Measurements from ENCODE around the gene MDN1.

MDN1 gene

DNA sequence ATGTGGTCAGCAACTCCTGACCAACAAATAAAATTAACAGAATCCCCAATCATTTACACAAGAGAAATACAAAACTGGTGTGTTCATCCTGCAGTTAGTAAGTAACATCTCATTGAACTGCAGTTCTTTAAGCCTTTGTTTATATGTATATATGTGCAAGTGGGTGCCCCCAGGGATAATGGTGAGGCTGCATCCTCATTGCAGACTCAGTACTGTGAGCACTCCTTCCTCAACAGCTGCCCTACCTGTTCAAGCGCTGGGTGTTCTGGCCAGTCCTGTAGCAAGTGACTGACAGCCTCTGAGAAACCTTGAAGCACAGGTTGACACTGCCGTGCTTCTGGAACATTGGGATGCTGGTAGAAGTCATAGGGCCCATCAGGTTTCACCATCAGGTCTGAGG, 131.3 kb downstream of the MDN1 start:
- no peak for DNase-seq

DNA sequence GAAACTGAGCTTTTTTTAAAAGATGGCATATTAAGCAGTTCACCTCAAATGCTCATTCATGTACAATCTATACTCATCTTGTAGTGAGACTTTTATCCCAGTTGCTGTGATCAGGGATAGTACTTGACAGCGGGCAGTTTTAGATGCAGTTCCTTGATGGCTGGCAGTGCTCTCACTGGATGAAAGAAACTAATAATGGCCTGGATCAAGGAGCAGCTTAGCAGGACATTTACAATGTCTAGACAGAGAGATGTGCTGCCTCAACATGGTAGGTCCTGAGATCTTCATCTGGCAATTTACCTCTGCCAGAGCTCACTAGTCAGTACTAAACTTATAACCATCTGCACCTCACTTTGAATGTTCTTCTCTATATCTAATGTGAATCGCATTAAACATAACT, 134.3 kb downstream of the MDN1 start:
- DNase-seq: no peak

DNA sequence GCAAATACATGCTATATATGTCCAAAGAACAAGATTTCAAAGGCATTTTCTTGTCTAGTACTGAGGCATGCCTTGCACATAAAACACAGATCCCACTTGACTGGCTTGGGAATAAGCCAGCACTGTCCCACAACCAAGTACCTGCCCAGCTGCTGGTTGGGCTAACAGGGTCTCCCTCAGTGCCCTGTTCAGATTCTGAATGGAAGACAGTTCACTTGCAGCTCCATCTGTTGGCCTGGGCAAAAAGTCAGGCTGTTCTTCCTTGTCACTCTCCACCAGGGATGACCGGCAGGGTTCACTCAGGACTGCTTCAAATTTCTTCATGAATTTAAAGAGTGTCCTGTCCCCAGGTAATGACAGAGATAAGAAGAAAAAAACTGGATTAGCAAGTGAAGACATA, 136.6 kb downstream of the MDN1 start:
- no peak for DNase-seq

DNA sequence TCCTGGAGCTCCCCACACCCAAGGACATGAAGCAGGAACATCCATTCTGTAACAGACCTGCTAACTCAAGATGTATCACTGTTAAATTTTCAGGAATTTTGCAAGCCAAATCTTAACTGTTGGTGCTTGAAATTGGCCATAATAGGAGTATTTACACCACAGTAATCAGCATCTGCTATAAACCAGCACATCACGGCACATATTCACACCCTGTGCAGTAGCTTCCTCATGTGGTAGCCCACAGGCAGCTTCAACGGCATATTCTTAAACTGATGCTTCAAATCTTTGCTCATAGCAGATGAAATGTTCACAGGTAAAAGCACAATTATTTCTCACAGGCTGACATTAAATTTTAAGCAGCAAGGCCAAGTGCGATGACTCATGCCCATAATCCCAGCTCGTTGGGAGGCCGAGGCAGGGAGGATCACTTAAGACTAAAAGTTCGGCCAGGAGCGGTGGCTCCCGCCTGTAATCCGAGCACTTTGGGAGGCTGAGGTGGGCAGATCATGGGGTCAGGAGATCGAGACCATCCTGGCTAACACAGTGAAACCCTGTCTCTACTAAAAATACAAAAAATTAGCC, 137.5 kb downstream of the MDN1 start:
- DNase-seq: no peak

DNA sequence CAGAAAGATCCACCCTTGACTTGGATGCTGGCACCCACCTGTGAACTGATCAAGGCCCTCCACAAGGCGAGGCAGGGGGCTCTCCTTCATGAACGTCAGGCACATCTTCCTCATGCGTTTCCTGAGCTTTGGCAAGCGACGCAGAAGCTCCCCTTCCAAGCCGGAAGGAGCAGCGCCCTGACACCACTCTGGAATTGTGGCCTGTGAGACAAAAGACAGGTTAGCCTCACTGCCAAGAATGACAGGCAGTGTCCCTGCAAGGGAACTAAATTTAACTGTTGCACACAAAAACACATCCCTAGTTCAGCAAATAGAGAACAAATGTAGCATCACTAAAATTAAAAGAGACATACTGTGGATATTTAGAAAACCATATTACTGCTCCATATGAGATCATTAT, 139.0 kb downstream of the MDN1 start:
- DNase-seq: no peak

DNA sequence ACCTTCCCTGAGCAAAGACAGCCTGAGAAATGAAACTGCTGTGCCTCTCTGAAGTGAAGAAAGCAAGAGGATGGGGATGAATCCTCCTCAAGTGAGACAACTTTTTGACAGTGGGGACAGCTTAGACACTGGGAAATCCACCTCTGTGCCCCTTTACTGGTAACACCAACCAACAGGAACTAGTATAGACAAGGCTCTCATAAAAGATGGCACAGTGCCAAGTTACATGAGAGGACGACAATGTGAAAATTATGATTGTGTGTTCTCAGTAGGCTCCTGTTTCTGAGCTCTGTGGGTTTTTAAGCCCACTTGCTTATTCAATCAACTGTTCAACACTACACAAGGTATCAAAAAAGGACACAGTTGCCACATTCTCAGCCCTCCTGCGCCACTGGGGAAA, 139.4 kb downstream of the MDN1 start:
- no peak for DNase-seq

DNA sequence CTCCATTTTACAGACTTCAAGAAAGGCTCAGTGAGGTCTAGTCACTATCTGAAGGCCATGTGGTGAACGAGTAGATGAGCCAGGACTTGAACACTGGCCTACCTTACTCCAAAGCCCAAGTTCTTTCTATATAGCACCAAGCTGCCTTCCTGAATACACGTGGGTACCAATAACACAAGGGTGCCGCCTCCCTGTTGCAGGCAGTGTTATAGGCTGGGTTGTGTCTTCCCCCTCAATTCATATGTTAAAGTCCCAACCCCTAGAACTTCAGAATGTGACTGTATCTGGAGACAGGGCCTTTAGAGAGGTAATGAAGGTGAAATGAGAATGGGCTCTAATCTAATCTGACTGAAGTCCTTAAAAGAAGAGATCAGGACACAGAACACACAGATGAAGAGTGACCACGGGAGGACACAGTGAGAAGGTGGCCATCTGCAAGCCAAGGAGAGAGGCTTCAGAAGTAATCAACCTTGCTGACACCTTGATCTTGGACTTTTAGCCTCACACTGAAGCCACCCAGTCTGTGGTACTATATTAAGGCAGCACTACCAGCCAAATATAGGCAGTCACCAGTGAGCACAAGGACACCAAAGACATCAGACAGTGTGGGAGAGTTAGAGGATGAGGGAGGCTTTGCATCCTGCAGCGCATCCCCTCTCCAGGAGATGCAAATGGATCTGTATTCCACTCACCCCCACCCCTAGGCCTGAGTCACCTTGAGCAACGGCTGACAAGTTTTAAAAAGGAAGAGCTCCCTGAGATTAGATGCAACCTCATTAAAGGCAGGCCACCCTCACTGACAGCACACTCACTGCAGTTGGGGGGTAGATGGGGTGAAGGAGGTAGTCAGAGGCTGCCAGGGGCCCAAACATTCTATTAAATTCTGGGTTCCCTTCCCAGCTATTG, 140.1 kb downstream of the MDN1 start:
- no peak for DNase-seq

DNA sequence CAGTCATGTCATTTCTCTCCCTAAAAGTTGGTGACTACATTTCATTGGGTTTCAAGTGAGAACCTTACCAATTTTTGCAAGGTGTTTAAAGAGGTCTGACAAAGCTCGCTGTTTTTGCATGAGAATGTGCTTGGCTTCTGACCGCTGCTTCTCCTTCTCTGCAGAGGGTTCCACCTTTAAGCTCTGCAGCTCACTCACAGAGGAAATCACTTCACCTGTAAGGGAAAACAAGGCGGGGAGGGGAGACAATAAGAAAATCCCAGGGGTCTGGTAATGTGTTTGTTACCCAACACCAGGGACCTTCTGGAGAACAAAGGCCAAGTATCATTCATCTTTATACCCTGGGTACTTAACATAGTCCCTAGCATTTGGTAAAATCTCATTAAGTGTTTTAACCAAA, 141.1 kb downstream of the MDN1 start:
- no peak for DNase-seq

DNA sequence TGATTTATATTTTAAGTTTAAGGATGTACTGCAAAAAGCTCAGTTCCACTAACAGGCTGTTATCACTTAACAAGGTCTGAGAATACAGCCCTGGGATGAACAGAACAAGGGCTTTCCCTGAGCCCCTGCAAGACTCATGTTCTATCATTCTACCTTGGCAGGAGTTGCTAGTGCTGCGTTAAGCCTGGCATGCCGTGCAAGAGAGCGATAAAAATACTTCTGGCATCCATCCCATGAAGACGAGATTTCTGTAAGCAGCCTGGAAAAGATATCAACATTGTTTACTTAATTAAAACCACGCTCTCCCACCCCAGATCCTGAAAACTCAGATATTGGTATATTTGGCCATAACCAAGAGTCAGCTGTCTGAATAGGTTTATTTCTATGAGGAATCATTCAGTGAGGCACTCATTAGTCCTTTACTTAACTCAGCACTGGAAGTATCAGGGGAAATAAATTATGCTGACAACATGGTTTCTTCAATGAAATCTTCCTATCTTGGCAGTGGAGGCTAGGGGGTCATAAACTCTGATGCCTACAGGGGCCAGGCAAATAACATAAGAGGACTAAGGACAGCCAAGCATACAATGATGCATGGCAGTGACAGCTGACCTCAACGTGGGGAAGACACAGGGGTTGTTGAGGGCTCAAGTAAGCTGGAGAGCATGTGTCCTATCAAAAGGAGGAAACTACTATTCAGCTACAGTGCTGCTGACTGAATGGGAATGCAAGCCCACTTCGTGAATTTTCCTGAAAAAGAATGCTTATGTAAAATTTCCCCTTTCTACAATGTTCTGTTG, 143.4 kb downstream of the MDN1 start:
- no peak for DNase-seq

DNA sequence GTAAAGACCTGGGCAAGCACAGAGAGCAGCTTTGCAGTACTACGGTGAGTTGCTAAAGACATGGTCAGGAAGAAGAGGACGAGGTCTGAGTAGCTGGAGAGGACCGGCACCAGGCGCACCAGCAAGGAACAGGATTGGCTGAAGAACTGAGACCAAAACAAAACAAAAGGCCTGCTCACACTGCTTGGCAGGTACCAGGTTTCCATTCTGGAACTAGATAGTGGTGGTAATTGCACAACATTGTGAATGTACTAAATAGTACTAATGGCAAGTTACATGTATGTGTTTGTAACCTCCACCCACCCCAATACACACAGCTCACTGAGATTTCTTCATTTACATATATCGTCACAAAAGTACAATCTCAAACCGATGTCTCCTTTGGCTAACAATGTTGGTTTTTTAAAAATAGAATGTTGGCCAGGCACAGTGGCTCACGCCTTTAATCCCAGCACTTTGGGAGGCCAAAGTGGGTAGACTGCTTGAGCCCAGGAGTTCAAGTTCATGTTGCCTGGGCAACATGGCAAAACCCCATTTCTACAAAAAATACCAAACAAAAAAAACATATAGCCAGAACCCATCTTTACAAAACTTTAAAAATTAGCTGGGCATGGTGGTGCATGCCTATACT, 148.5 kb downstream of the MDN1 start:
- DNase-seq: no peak

DNA sequence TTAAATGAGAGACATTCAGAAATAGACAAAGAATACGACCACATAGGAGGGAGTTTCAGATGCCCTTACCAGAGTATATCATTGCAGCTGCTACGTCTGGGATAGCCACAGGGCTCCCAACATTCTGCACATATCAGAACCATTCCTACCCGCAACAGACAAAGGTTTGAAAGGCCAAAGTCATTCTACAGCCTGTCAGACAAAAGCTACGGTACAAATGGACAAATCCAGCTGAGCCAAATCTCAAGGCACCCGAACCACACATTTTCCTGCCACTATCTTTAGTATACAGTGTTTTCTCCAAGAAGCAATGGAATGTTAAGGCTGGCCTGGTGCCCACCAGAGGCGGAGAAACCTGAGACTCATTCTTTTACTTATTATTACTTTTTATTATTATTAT, 150.6 kb downstream of the MDN1 start:
- no peak for DNase-seq

DNA sequence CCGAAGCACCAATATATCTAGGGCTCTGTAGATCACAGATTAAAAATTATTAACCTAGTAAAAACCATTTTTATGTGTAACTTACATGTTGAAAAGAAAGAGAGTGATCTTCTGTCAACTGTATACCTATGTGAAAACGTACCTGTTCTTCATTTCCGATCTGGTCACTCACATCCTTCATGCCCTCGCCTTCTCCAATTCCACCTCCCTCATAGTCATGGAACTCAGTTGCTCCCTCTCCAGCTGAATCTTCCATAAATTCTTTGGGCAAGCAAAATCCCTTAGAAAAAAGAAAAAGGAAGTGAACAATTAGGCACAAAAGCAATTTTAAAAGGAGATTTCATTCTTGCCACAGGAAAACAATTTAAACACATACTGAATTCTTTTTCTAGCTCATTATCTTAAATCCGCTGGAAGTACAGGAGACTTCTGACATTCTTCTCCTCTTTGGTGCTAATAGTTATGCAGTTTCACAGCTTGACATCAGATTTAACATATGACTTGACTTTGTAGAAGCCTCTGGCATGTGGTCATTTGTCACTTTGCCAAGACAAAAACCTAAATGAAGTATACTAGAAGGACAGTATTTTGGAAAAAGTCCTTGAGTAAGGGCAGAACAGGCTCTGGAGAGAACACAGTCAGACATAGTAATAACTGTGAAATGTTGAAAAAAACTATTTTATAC, 151.6 kb downstream of the MDN1 start:
- no peak for DNase-seq

DNA sequence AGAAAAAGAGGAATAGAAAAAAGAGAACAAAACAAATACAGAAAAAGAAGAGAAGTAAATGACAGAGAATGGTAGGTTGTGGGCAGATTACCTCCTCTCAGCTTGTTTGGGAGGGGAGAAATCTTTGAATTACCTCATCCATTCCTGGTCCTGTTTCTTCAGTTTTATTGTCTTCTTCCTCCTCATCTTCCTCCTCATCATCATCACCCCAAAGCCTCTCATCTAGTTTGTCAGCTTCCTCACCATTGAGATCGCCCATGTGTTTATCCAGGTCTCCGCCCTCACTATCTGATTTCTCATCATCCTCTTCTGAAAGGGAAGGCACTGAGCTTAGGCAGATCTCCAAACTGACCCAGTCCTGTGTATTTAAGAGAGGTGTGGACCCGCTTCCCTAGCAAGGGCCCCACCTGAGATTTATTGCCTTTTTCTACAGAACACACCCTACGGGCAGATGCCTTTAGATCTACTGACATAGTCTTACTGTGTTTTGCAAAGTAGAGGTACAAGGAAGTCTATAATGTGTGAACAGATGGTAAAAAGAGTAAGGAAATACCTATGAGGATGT, 156.9 kb downstream of the MDN1 start:
- DNase-seq: no peak

DNA sequence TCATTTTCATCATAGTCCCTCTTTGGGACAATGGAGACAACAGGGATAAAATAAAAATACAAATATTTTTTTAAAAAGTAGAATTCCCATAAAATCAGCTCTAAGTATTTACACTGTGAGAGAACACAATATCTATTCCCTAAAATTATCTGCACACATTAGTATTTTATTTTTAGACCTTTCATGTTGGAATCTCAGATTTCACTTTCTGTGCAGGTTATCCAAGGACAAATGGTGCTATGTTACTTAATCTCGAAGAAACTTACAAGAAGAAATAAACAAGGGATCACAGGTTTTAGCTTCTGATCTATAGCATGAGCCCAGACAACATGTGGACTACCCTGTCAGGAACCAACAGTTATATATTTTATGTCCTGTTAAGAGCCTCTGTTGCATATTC, 158.0 kb downstream of the MDN1 start:
- no peak for DNase-seq

DNA sequence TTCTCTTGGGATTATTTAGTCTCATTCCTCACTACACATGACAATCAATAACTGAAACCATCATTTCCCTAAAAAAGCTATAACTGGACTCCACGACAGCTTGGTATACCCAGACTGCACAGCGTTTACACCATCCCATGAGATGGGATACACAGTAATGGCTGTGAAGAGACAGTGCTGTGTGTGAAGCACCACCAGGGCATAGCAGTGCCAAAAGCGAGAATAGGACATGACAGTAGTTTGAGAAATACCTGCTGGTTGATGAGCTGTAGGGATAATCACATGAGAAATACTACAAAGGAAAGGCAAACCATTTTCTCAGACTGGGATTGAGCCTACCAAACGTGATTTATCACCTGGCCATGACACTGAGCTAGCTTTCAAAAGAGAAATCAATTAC, 158.6 kb downstream of the MDN1 start:
- no peak for DNase-seq

DNA sequence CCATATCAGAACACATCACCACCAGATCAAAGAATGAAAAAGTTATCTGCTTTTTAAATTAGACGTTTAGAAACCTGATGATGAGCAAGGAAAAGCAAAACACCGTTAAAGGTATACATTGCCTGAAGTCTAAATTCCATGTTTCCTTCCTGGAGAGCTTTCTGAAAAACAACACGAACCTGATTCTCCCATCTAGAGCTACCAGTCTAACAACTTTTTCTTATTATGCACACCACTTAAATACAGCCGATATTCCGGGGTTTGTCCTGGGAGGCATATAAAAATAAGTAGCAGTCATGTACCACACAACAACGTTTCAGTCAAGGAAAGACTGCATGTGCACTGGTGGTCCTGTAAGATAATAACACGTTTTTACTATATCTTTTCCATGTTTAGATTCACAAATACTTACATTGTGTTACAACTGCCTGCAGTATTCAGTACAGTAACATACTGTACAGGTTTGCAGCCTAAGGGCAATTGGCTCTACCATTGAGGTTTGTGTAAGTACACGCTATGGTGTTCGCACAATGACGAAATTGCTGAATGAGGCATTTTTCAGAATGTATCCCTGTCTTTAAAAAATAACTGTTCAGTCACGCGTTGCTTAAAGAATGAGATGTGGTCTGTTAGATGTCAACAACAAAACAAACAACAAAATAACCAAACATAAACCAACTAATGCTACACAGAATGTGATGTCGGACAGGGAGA, 162.0 kb downstream of the MDN1 start:
- no peak for DNase-seq

DNA sequence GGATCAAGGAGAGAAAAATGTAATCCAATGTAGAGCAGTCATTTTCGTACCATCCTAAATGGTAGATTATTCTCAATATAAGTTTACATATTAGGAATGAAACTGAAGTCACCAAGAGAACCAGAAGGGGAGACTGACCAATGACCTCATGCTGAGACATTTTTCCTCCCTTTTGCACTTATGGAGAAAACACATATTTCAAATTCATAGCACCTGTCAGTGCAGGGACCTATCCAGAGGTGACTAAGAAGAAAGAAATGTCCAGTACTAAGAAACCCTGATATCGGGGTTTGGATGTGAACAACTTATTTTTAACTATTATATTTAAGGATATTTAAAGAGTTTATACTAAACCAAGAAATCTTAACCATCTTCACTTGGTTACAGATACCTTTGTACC, 164.5 kb downstream of the MDN1 start:
- no peak for DNase-seq

DNA sequence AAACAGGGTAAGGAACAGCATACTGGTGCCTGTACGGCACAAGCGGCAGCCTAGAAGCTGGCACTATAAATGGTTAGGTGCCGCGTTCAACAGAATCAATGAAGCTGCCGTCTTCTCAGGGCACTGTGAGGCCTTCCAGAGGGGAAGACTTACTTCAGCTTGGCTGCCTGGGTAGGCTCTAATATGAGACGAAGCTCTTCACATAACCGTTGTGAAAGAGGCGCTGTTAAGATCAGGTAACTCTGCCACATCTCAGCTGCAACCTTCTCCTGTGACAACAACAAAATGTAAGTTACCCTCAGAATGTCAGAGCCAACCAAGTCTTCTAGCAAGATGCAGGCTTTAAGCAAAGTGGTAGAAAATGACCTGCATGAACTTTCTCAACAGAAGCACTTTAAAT, 169.0 kb downstream of the MDN1 start:
- DNase-seq: no peak

DNA sequence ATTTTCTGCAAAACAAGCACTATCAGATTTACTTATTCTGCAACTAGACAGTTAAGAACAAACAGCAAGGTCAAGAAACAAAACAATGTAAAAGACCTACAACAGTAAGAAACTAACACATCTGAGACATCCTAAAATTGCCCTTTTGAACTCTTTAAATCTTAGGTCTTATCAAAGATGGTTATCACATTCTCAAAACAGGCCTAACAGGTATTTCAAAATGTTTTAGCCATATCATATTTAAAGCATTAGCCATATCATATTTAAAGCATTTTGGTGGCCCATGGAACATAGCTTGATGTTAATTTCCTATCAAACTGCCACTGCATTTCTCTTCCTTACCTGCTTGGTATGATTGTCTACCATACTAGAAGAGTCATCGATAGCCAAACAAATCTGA, 169.9 kb downstream of the MDN1 start:
- no peak for DNase-seq

DNA sequence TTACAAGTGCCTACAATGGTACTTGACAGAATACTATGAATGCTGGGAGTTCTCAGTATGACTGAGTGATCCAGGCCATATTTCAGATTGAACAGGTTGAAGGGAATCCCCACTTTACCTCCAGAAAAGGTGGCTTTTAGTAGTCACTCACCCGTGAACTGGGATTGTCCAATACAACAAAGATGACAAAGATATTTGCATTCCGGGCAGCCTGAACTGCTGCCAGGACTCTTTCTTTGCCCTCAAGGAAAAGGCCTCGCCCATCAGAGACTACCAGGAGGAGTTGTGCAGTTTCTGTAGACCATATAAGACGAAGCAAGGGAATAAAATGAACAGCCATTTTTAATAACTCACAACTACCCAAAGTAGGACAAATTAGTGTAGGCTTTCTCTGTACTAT, 174.7 kb downstream of the MDN1 start:
- no peak for DNase-seq

DNA sequence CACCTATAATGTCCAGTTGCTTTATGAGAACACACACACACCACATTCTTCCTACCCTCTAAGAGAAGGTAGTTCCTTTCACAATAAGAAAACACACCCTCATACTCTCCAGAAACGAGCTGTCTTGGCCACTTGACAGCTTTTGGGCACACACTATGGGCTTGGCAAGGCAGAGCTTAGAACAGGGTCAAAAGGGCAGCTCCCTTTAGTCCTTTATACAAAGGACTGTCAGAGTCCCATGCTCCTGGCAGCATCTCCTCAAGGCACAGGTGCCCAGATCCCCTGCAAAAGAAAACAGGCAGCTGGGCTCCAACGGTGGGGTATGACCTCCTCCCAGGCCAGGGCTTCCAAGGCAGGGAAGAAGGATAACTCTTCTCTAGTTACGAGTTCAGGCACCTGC, 176.2 kb downstream of the MDN1 start:
- DNase-seq: no peak

DNA sequence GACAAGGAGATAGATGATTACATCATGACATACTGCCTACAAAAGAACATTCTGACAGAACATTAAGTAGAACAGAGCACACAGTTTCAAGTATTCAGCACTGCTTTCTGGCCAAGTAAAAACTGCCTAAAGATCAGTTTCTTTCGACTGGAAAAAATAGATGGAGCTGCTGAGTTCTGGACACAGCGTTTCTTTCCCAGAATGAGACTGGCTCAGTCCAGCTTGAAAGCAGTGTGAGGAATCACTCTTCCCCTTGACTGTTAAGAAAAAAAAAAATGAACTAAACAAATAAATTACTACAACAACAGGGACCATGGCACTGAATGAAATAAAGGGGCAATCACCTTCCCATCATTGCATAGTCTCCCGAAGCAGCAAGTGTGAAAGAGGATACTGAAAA, 176.6 kb downstream of the MDN1 start:
- DNase-seq: no peak
